GM11168 (cell line): ENCODE measurements around the gene FBXO27.
"Not testable (repeated sequence)": the region's sequence is repeated elsewhere in the genome, so short reads cannot be mapped to it uniquely, and the experiment has no call there.

Source experiments
- in situ Hi-C: fragments of 300-500 bp; cut with MboI; formaldehyde crosslinking; loops from one replicate; pipeline ENCODE4 v1.12.0; 2022; ENCODE audit warnings: low sequenced_read_pairs; ENCODE audit not compliant: unreplicated experiment

Gene FBXO27

DNA sequence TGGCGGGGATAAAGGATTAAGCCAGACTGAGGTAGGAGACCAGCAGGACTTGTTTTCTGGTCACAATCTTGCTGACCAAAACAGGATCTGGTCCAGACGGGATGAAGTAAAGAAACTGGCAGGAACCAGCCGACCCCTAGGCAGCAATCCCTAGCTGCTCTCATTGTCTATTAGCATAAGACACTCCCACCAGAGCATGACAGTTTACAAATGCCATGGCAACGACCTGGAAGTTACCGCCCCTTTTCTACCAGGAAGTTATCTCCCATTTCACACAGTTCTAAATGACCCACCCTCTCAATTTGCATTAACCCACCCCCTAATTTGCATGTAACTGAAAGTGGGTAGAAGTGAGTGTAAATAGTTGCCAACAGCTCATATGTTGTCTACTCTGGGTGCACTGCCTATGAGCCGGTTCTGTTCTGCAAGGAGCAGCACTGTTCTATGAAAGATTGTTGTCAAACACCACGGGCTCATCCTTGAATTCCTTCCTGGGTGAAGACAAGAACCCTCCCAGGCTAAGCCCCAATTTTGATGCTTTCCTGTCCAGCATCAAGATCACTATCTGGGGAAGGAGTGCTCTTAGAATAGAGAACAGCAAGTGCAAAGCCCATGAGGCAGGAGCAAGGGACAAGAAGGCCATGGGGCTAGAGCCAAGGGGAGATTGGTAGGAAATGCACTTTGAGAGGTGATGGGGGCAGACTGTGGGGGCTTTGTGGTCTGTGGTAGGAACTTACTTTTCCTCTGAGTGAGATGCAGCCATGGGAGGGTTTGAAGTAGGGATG, 13.9 kb upstream of the FBXO27 start:
- in situ Hi-C loops, result no loop called here

- in situ Hi-C loops, result no loop called here
Observed at GRCh38 chr19:39045506-39045905, 13.2 kb upstream of the FBXO27 start.

DNA sequence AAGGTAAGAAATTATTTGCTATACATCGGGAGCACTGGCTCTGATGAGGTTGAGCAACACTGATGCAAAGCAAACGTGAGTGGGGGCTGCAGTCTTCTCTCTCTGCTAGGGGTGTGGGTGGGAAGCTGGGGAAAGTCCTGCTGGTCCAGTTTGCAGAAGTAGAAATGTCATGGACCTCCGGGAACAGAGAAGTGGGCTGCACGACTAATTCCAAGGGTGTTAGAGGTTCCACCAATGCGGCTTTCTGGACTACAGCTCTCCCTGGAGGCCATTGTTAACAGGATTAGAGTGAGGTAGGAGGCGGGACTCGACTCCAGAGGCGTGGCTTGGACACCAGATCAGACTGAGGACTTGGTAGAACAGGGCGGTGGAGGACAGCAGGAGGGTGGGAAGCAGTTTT, 5.7 kb upstream of the FBXO27 start:
- in situ Hi-C loops, result no loop called here

GRCh38 chr19:39037194-39037593, 4.8 kb upstream of the FBXO27 start:
- in situ Hi-C loops, result no loop called here

DNA sequence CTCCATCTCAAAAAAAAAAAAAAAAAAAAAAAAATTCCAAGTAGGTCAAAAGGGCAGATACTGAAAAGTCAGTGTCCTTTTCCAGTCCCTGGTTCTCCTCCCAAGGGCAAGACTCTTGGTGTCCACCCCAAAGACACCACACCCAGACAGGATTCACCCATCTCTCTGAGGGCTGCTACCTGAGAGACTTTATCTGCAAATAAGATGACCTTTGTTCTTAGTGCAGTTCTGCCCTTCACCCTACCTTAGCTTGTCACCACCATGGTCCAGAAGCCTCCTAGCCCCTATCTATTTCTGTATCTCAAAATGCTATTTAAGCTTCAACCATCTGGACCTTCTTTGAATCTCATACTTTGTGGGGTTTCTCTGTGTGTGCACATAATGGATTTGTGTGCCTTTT, 4.2 kb upstream of the FBXO27 start:
- in situ Hi-C loops, result no loop called here

GRCh38 chr19:39031368-39032062, 834 bp downstream of the FBXO27 start:
- in situ Hi-C loops, result no loop called here

DNA sequence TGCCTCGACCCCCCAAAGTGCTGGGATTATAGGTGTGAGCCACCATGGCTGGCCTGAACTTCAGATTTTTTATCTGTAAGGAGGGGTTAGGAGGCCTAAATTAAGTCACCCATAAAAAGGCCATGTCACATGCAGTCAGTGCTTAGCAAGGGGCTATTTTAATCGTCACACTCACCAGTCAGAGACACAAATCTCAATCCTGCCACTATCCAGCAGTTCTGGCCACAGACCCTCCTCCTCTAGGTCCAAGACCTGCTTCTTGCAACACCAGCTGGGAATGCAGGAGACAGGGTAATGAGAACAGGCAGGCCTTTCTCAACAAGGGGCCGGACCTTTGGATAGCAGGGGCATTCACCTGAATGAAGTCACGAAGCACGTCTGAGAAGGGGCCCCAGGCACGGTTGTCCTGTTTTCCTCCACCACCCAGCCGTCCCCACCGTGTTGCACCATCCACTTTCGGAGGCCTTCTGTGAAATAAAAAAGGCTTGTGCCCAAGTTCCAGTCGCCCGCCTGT, 1.4 kb downstream of the FBXO27 start:
- in situ Hi-C loops, result no loop called here

DNA sequence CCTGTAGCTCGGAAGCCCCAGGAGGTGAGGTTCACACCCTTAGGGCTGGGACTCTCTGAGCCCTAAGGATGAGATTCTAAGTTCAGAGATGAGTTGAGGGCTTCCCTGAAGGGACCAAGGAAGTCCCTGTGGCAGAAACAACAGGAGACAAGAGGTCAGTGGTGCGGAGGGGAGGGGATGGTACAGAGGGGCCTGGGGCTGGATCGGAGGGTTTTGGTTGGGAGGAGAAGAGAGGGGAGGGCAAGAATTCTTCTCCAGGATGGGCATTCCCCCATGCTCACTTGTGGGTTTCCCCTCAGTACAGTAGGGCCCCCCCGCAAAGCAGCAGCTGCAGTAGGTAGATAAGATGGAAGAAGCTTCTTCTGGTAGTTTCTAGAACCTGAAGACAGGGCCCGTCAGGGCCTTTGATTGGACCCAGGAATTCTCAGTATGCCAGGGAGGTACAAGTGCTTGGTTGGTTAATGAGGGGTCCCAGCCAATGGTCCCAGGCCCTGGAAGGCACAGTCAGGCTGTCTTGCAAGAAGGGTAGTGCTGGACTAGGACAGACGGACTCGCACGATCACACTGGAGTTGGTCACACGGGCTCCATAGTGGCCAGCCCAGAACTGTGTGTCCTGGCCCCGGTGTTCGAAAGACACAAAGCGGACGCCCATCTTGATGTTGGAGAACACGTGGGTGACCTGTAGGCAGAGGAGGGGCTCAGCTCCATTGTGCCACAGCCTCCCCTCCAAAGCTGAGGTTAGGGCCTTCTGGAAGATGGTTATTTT, 7.3 kb downstream of the FBXO27 start:
- in situ Hi-C loops, result no loop called here

DNA sequence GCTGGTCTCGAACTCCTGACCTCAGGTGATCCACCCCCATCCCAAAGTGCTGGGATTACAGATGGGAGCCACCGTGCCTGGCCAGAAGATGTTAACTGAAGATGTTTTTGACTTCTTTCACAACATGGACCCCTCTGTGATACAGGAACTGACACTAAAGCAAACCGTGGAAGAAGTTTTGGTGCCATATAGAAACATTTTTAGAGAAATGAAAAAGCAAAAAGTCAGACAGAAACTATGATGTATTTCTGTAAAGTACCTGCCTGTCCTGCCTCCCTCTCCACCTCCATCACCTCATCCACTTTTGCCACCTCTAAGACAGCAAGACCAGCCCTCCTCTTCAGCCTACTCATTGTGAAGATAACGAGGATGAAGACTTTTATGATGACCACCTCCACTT, 11.3 kb downstream of the FBXO27 start:
- in situ Hi-C loops, result no loop called here

- in situ Hi-C loops, result no loop called here
Observed at GRCh38 chr19:39017646-39018045, 14.7 kb downstream of the FBXO27 start.

DNA sequence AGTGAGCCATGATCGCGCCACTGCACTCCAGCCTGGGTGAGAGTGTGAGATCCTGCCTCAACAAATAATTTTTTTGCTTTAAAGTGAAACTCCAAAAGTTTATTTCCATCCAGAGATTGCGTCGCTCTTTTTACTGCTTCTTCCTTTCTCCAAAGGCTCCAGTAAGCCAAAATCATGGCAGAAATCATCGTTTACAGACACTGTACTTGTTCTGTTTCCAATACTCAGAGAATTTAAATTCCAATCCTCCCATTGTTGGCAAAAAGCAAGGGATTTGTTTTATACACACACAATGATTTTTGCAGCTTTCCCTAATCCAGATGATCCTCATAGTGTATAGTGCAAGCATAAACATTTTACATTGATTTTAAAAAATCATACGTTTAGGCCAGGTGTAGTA, 15.3 kb downstream of the FBXO27 start:
- in situ Hi-C loops, result no loop called here

DNA sequence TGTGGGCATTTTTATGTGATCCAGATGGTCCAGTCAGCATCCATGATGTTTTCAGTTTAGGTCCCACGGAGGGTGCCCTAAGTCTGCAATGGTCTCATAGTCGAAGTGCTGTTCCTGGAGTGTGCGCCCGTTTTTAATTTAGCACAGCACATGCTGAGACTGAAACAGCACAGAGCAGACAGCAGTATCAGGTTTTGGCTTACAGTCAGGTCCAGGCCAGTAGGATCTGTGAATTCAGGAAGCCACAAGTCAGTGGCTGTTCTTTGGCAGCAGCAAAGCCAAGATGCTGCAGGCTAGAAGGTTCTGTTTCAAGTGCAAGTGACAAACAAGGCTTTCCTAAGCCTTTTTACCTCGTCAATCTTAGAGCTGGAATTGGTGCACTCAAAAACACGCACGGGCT, 18.3 kb downstream of the FBXO27 start:
- in situ Hi-C loops, result no loop called here

DNA sequence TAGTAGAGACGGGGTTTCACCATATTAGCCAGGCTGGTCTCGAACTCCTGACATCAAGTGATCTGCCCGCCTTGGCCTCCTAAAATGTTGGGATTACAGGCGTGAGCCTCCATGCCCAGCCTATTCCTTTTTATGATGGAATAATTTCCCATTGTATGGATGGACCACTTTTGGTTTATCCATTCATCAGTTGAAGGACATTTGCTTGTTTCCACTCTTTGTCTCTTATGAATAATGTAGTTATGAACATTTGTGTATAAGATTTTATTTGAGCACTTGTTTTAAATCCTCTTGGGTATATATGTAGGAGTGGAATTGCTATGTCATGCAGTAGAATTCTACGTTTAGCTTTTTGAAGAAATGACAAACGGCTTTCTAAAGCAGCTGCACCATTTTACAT, 23.3 kb downstream of the FBXO27 start:
- in situ Hi-C loops, result no loop called here

- in situ Hi-C loops, result no loop called here
Observed at GRCh38 chr19:39008137-39008536, 24.2 kb downstream of the FBXO27 start.

DNA sequence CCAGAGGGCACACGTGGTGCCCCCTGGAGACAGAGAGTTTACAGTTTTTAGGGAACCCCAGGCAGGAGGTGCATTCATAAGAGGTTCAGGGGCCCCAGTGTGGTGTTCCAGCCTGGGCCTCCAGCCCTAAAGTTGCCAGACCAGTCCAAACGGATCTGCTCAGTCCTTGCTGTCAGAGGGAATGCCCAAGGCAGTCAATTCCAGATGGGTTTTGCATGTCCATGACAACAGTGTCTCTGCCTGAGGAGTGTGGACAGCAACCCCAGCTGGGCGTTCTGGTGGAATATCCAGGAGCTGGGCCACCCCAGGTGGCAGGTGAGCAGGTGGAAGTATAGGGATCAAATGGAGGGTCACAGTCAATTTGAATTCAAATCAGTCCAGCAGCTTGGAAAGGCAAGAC, 25.3 kb downstream of the FBXO27 start:
- in situ Hi-C loops, result no loop called here

DNA sequence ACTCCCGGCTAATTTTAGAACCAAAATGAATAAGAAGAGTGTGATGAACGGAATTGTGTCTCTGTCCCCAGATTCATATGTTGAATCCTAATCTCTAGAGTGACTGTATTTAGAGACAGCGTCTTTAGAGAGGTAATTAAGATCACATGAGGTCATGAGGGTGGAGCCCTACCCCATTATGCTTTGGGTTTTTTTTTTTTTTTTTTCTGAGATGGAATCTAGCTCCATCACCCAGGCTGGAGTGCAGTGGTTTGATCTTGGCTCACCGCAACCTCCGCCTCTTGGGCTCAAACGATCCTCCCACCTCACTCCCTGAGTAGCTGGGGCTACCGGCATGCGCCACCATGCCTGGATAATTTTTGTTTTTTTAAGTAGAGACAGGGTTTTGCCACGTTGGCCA, 27.9 kb downstream of the FBXO27 start:
- in situ Hi-C loops, result no loop called here

DNA sequence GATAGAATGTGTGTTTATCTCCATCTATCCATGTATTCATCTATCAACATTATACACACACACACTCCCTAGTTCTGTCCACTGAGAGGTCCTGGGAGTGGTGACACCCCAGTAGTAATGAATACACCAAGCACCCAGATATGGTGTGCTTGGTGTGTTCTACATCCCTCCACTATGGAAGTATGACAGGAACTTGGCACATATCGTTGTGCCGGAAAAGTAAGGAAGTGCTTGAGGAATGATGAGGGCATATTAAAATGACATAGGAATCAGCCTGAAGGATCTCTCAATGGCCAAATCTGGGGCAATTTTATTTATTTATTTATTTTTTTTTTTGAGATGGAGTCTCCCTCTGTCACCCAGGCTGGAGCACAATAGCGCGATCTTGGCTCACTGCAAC, 28.6 kb downstream of the FBXO27 start:
- in situ Hi-C loops, result no loop called here

GRCh38 chr19:39003188-39003587, 29.2 kb downstream of the FBXO27 start:
- in situ Hi-C loops, result no loop called here

GRCh38 chr19:39001041-39001440, 31.3 kb downstream of the FBXO27 start:
- in situ Hi-C loops, result no loop called here

DNA sequence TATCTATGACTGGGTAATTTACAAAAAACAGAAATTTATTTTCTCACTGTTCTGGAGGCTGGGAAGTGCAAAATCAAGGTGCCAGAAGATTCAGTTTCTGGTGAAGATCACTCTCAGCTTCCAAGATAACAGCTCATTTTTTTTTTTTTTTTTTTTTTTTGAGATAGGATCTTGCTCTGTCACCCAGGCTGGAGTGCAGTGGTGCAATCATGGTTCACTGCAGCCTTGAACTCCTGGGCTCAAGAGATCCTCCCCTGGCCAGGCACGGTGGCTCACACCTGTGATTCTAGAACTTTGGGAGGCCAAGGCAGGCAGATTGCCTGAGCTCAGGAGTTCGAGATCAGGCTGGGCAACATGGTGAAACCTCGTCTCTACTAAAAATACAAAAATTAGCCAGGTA, 34.8 kb downstream of the FBXO27 start:
- in situ Hi-C loops, result not testable (repeated sequence)

GRCh38 chr19:38993271-38993670, 39.1 kb downstream of the FBXO27 start:
- in situ Hi-C loops, result no loop called here
